K562 (cell line): ENCODE data around the gene ZBTB38. TPM values are rescaled to one million over a fixed set of nuclear protein-coding genes. Genes with fewer than 3 reads are reported as not detected.

ENCODE experiments used
- ATAC-seq: fragments of 200-7000 bp; cut with Tn5 transposase; 3 replicates; pipeline ENCODE4 v1.9.1; 2020; ENCODE audit warnings: moderate library complexity
- BruUV-seq: library from RNA; stranded (reverse); fragments of 400-500 nt; replicated peaks from 2 replicates; lab custom pipeline; 2021; lab: Mats Ljungman, UMichigan
- CTCF ChIA-PET: fragments of 300-600 bp; formaldehyde crosslinking; extraction: SDS; loops from one replicate; lab custom pipeline; 2021; ENCODE audit warnings: low intra/inter-chr PET ratio; lab: Yijun Ruan, JAX
- POLR2A ChIA-PET: fragments of 300-600, 350-650 bp; sonication (Branson Sonifier 250); formaldehyde crosslinking; extraction: SDS; loops from one replicate; lab custom pipeline; 2021; ENCODE audit warnings: antibody characterized with exemption, inconsistent platforms; lab: Yijun Ruan, JAX
- DNase-seq, 4 experiments: peaks; one replicate each; pipeline versions ENCODE4 v3.0.0 to v3.0.0-alpha.2; 2011 to 2018; ENCODE audit warnings: low spot score in 3 of 4, mixed read lengths in 3 of 4; ENCODE audit errors: extremely low read depth in 1 of 4
- FAIRE-seq: peaks from 2 replicates; lab custom pipeline; 2011; peaks lifted over from hg19 to GRCh38; lab: Jason Lieb, UNC
- H2AFZ ChIP-seq: 2 replicates; pipeline ENCODE4 v1.6.0; 2011; ENCODE audit warnings: low read depth, low read length, control low read depth, inconsistent platforms
- H3K27ac ChIP-seq: fragments of 200-600 bp; 3 replicates; pipeline ENCODE4 v1.8.0; 2011; ENCODE audit warnings: low read depth, mild to moderate bottlenecking, control low read depth, inconsistent platforms, low read length, moderate library complexity, mixed read lengths; ENCODE audit errors: extremely low read depth
- H3K27me3 ChIP-seq, 2 experiments: fragments of 300-600 bp in 1 of 2; 2 replicates in 1 of 2; 3 replicates in 1 of 2; pipeline versions ENCODE4 v1.6.0 to v1.8.0; 2011; ENCODE audit warnings: inconsistent platforms in 2 of 2, low read length in 2 of 2, mild to moderate bottlenecking in 1 of 2, mixed read lengths in 1 of 2, moderate library complexity in 1 of 2; ENCODE audit not compliant: control insufficient read depth in 2 of 2, insufficient read depth in 2 of 2
- H3K36me3 ChIP-seq: fragments of 300-600 bp; 3 replicates; pipeline ENCODE4 v1.8.0; 2011; ENCODE audit warnings: mild to moderate bottlenecking, low read length, inconsistent platforms; ENCODE audit not compliant: control insufficient read depth, insufficient read depth
- H3K4me1 ChIP-seq, 2 experiments: fragments of 200-600 bp in 1 of 2; replicated peaks in 1 of 2; 2 replicates in 1 of 2; 3 replicates in 1 of 2; pipeline versions ENCODE4 v1.5.1 to v1.8.0; 2011; ENCODE audit warnings: inconsistent platforms in 2 of 2, low read length in 2 of 2, mild to moderate bottlenecking in 1 of 2, mixed read lengths in 1 of 2, moderate library complexity in 1 of 2; ENCODE audit not compliant: control insufficient read depth in 2 of 2, insufficient read depth in 2 of 2
- H3K4me2 ChIP-seq: 2 replicates; pipeline ENCODE4 v1.6.1; 2011; ENCODE audit warnings: low read length, control low read depth, inconsistent platforms, mixed read lengths; ENCODE audit not compliant: insufficient read depth
- H3K4me3 ChIP-seq: fragments of 200-600 bp; sonication (generic), shearing (Covaris generic); 2 replicates; pipeline ENCODE4 v1.5.1; 2016; ENCODE audit warnings: control low read depth, inconsistent platforms
- H3K79me2 ChIP-seq: fragments of 200-600 bp; 3 replicates; pipeline ENCODE4 v1.8.0; 2011; ENCODE audit warnings: low read length, inconsistent platforms; ENCODE audit not compliant: control insufficient read depth, insufficient read depth
- H3K9ac ChIP-seq, 2 experiments: 2 replicates each; pipeline versions ENCODE4 v1.6.0 to v1.6.1; 2011; ENCODE audit warnings: low read depth in 2 of 2, low read length in 2 of 2, control low read depth in 1 of 2, inconsistent platforms in 1 of 2, mild to moderate bottlenecking in 1 of 2, mixed read lengths in 1 of 2; ENCODE audit not compliant: insufficient read depth in 1 of 2
- H3K9me1 ChIP-seq: one replicate; pipeline ENCODE4 v1.6.0; 2011; ENCODE audit warnings: inconsistent platforms, mild to moderate bottlenecking, low read length, moderate library complexity; ENCODE audit not compliant: control insufficient read depth, insufficient read depth
- H3K9me3 ChIP-seq: replicated peaks from 2 replicates; pipeline ENCODE4 v1.5.1; 2011; ENCODE audit warnings: low read depth, low read length, inconsistent platforms; ENCODE audit not compliant: control insufficient read depth, insufficient read depth
- H4K20me1 ChIP-seq: replicated peaks from 2 replicates; pipeline ENCODE4 v1.6.1; 2011; ENCODE audit warnings: low read length, inconsistent platforms, mixed read lengths; ENCODE audit not compliant: control insufficient read depth, insufficient read depth
- HES1 ChIP-seq: fragments of 450-650 bp; IDR thresholded peaks from 2 replicates; pipeline ENCODE4 v1.6.1; 2016; ENCODE audit warnings: low read depth, mild to moderate bottlenecking, moderate library complexity
- HOXB6 ChIP-seq: fragments of 250-450 bp; sonication (Bioruptor Pico); IDR thresholded peaks from 2 replicates; pipeline ENCODE4 v1.5.1; 2022; ENCODE audit warnings: mild to moderate bottlenecking, borderline replicate concordance
- KDM1A ChIP-seq, 2 experiments: fragments of 450-650 bp; IDR thresholded peaks; 2 replicates each; pipeline ENCODE4 v1.6.1; 2016; ENCODE audit warnings: mild to moderate bottlenecking in 2 of 2
- MYNN ChIP-seq, 2 experiments: sonication (generic); formaldehyde crosslinking in 1 of 2; IDR thresholded peaks; 2 replicates each; pipeline versions ENCODE4 v1.5.0 to v1.6.1; 2016 to 2020; ENCODE audit warnings: antibody characterized with exemption in 1 of 2, missing genetic modification reagents in 1 of 2
- PTBP1 ChIP-seq: fragments of 200-400 bp; formaldehyde crosslinking; IDR thresholded peaks from 2 replicates; pipeline ENCODE4 v1.6.1; 2017; ENCODE audit warnings: low read depth, low read length
- PTRF ChIP-seq: fragments of 450-650 bp; IDR thresholded peaks from 2 replicates; pipeline ENCODE4 v1.6.1; 2016; ENCODE audit warnings: mild to moderate bottlenecking, missing genetic modification characterization, missing compliant biosample characterization
- SAFB ChIP-seq: fragments of 200-400 bp; formaldehyde crosslinking; IDR thresholded peaks from 2 replicates; pipeline ENCODE4 v1.6.1; 2017; ENCODE audit warnings: low read depth, low read length, borderline replicate concordance
- SIRT6 ChIP-seq: IDR thresholded peaks from one replicate; pipeline ENCODE4 v1.6.1; 2012; ENCODE audit warnings: low read depth, mild to moderate bottlenecking, control low read depth, inconsistent platforms, low read length, moderate library complexity
- SNRNP70 ChIP-seq: fragments of 200-400 bp; formaldehyde crosslinking; optimal IDR thresholded peaks from 2 replicates; pipeline ENCODE3; 2017; ENCODE audit warnings: low read depth, low read length
- STAT5B ChIP-seq: fragments of 250-450 bp; sonication (Bioruptor Pico); IDR thresholded peaks from 2 replicates; pipeline ENCODE4 v1.8.0; 2021; ENCODE audit warnings: mild to moderate bottlenecking, inconsistent platforms
- ZNF384 ChIP-seq: IDR thresholded peaks from 2 replicates; pipeline ENCODE4 v1.6.1; 2012; ENCODE audit warnings: low read depth, low read length, improper control_type of control experiment
- ZNF561 ChIP-seq: fragments of 450-650 bp; formaldehyde crosslinking; conservative IDR thresholded peaks from 2 replicates; pipeline ENCODE4 v1.4.0; 2020; ENCODE audit warnings: mild to moderate bottlenecking, moderate library complexity
- ZNF696 ChIP-seq: fragments of 250-450 bp; sonication (Bioruptor Pico); conservative IDR thresholded peaks from 2 replicates; pipeline ENCODE4 v1.4.0; 2020; ENCODE audit warnings: mild to moderate bottlenecking, moderate library complexity
- ZNF764 ChIP-seq: fragments of 250-450 bp; sonication (Bioruptor Pico); IDR thresholded peaks from 2 replicates; pipeline ENCODE4 v1.4.0; 2020; ENCODE audit warnings: low read depth, mild to moderate bottlenecking, moderate library complexity
- WGBS: fragments of 100-300 bp; shearing (Covaris generic); methylation state at CpG from one replicate; pipeline ENCODE4 v1.1.6; 2016; ENCODE audit warnings: low coverage, mixed read lengths; ENCODE audit not compliant: insufficient coverage; ENCODE audit errors: missing lambda C conversion rate; 5-methylcytosine and 5-hydroxymethylcytosine counted together
- in situ Hi-C: fragments of 300-500 bp; cut with MboI; formaldehyde crosslinking; loops from 4 replicates; pipeline ENCODE4 v1.15.0; 2018; ENCODE audit warnings: inconsistent platforms, mixed read lengths
- intact Hi-C: fragments of 100-400 bp; cut with micrococcal nuclease; formaldehyde crosslinking; loops from 2 replicates; pipeline ENCODE4 v1.14.2; 2022
- polyA plus RNA-seq, 8 experiments: library from polyadenylated mRNA; depleted of rRNA in 4 of 8; stranded (reverse) in 5 of 8; unstranded in 3 of 8; fragments of >200 nt; fragmentation: Nextera tagmentation in 2 of 8; fragmentation: Illumina TruSeq in 1 of 8; extraction: Ambion mirVana in 2 of 8; extraction: Trizol in 1 of 8; gene quantifications; 2 replicates each; pipeline versions ENCODE4 v1.2.1 to v1.2.3, GENCODE V29; 2011 to 2014; ENCODE audit warnings: inconsistent platforms in 1 of 8, missing spikeins in 1 of 8
- total RNA-seq, 7 experiments: library from RNA; depleted of rRNA in 6 of 7; stranded (reverse); fragments of >200 nt in 6 of 7; fragmentation: Illumina TruSeq in 2 of 7; extraction: Trizol in 2 of 7; gene quantifications; 2 replicates each; pipeline versions ENCODE4 v1.2.1 to v1.2.3, GENCODE V29; 2011 to 2021; ENCODE audit warnings: low replicate concordance in 1 of 7

Gene ZBTB38
- total and polyA plus RNA-seq, 9 of the 15 experiments (the other 6 are each of a cell fraction or from before 2014, with no cell fraction given) = 12.1 to 39.4 (median 22.9) TPM

GRCh38 chr3:141362736-141363135 lies 5.6 kb upstream of the ZBTB38 start:
- Histone ChIP-seq H3K4me3 (no peak overlapping the region), H2AFZ (no peak overlapping the region), H3K9ac (no peak overlapping the region), H3K27me3 (no peaks in the 10 kb centered on the region), H3K27ac (no peak overlapping the region), H3K79me2 (no peaks in the 10 kb centered on the region), H3K9me1 (no peaks in the 10 kb centered on the region), H3K4me1 (peaks cover 15 to 47% of the 10 kb centered on the region in 2 experiments; a peak in 4 of 5 replicates), H4K20me1 (no peaks in the 10 kb centered on the region), H3K36me3 (no peaks in the 10 kb centered on the region), H3K4me2 (no peak overlapping the region), H3K9me3 (no peaks in the 10 kb centered on the region)
- no peak for TF ChIP-seq MYNN (IDR thresholded peaks at IDR 0.05)
- TF ChIP-seq MYNN (CRISPR knock-in tag; IDR thresholded peaks at IDR 0.05) = no peak
- no peak for TF ChIP-seq ZNF764
- TF ChIP-seq SNRNP70 = no peak
- no peak for TF ChIP-seq HES1
- no peak for TF ChIP-seq STAT5B (CRISPR knock-in tag)
- TF ChIP-seq SIRT6 = no peak
- TF ChIP-seq PTBP1 = no peak
- TF ChIP-seq SAFB = no peak
- TF ChIP-seq PTRF = no peak
- TF ChIP-seq ZNF696 (CRISPR knock-in tag) = no peak
- no peak for TF ChIP-seq ZNF561 (CRISPR knock-in tag)
- no peak for TF ChIP-seq KDM1A (IDR thresholded peaks at IDR 0.05)
- TF ChIP-seq HOXB6 = no peak
- no peak for TF ChIP-seq ZNF384
- in situ Hi-C loops (no loop called here), intact Hi-C loops (loop anchor here (5.0 kb wide), 1 partner anchor 200 kb away; no protein-coding TSS in a partner anchor)
- ChIA-PET POLR2A (interaction anchor here (1.4 kb wide), 1 partner anchor 8 kb away, joined by 4 read pairs; no protein-coding TSS in a partner anchor), CTCF (no interaction called here)
- 100% methylated on average over 1 of the region's 1 CpG for WGBS
- ATAC-seq = no peak
- DNase-seq = no peak
- FAIRE-seq = no peak
- BruUV-seq = no TSS peak
